ENCODE measurements around the gene MYOM3. TPM values are rescaled to one million over a fixed set of nuclear protein-coding genes. Genes with fewer than 3 reads are reported as not detected.

Gene MYOM3
- total and polyA plus RNA-seq, 2 of the 13 experiments (the other 11 are each of a cell fraction or from before 2014, with no cell fraction given), result 5.8 to 15.3 TPM

DNA sequence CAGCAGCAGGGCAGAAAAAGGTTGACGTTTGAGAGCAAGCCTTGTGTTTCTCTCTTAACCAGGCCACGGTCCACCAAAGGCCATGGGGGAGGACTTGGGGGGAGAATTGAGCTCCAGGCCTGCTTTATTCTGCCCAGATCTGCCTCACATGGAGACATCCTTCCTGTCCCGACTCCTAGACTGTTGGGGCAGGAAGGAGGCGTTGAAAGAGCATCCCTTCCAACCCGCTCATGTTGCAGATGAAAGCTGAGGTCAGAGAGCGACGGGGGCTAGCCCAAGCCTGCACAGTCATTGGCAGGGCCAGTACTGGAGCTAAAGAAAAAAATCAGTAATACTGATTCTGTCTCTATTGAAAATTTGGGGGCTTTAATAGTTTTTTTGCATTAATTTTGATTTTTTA, 46.6 kb downstream of the MYOM3 start:
- H3K36me3 ChIP-seq (replicated peaks in 1 of 2; ENCODE audit: control insufficient read depth in 1 of 2, insufficient read depth in 2 of 2, low read length in 2 of 2), result peaks cover 1 to 5% of the 10 kb centered on the region in 2 experiments; a peak in 2 of 5 replicates
- H3K9me3 ChIP-seq (ENCODE audit: low read length), result no peaks in the 10 kb centered on the region
- H3K27me3 ChIP-seq (ENCODE audit: control insufficient read depth in 1 of 2, insufficient read depth in 2 of 2, low read length in 2 of 2), result no peaks in the 10 kb centered on the region
- DNase-seq (ENCODE audit: low spot score) (no peak), FAIRE-seq (no peak), ATAC-seq (no peak)
- in situ Hi-C loops (cut with HindIII; ENCODE audit: extremely low pct_ligation_motif_present, low pct_unique_long_range_greater_than_20kb), result no loop called here
- H3K4me2 ChIP-seq (ENCODE audit: low read depth, low read length), result no peak overlapping the region
- TF ChIP-seq ZNF296 (CRISPR knock-in tag; conservative IDR thresholded peaks at IDR 0.05), result no peak
- TF ChIP-seq ZFP82 (CRISPR knock-in tag; IDR thresholded peaks at IDR 0.05; ENCODE audit: borderline replicate concordance), result no peak
- no peak for TF ChIP-seq ZNF12 (CRISPR knock-in tag; IDR thresholded peaks at IDR 0.05)
- no peak for TF ChIP-seq RXRB (CRISPR knock-in tag; IDR thresholded peaks at IDR 0.05; ENCODE audit: borderline replicate concordance)
- TF ChIP-seq, protein P1, sequence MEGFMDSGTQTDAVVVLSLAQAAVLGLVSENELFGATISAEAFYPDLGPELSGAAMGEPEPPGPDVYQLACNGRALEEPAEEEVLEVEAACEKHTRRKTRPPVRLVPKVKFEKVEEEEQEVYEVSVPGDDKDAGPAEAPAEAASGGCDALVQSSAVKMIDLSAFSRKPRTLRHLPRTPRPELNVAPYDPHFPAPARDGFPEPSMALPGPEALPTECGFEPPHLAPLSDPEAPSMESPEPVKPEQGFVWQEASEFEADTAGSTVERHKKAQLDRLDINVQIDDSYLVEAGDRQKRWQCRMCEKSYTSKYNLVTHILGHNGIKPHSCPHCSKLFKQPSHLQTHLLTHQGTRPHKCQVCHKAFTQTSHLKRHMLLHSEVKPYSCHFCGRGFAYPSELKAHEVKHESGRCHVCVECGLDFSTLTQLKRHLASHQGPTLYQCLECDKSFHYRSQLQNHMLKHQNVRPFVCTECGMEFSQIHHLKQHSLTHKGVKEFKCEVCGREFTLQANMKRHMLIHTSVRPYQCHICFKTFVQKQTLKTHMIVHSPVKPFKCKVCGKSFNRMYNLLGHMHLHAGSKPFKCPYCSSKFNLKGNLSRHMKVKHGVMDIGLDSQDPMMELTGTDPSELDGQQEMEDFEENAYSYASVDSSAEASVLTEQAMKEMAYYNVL (CRISPR knock-in tag; IDR thresholded peaks at IDR 0.05; ENCODE audit: borderline replicate concordance), result no peak
- no peak for TF ChIP-seq ZMYM3 (CRISPR knock-in tag; IDR thresholded peaks at IDR 0.05)
- no peak for TF ChIP-seq ZNF510 (CRISPR knock-in tag; IDR thresholded peaks at IDR 0.05; ENCODE audit: low read depth)
- no peak for TF ChIP-seq TOPORS (CRISPR knock-in tag; IDR thresholded peaks at IDR 0.05)
- no peak for TF ChIP-seq ZNF879 (CRISPR knock-in tag; IDR thresholded peaks at IDR 0.05)
- TF ChIP-seq, protein P2, sequence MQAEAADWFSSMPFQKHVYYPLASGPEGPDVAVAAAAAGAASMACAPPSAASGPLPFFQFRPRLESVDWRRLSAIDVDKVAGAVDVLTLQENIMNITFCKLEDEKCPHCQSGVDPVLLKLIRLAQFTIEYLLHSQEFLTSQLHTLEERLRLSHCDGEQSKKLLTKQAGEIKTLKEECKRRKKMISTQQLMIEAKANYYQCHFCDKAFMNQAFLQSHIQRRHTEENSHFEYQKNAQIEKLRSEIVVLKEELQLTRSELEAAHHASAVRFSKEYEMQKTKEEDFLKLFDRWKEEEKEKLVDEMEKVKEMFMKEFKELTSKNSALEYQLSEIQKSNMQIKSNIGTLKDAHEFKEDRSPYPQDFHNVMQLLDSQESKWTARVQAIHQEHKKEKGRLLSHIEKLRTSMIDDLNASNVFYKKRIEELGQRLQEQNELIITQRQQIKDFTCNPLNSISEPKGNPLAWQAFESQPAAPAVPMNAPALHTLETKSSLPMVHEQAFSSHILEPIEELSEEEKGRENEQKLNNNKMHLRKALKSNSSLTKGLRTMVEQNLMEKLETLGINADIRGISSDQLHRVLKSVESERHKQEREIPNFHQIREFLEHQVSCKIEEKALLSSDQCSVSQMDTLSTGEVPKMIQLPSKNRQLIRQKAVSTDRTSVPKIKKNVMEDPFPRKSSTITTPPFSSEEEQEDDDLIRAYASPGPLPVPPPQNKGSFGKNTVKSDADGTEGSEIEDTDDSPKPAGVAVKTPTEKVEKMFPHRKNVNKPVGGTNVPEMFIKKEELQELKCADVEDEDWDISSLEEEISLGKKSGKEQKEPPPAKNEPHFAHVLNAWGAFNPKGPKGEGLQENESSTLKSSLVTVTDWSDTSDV (CRISPR knock-in tag; IDR thresholded peaks at IDR 0.05), result no peak
- TF ChIP-seq, protein P3, sequence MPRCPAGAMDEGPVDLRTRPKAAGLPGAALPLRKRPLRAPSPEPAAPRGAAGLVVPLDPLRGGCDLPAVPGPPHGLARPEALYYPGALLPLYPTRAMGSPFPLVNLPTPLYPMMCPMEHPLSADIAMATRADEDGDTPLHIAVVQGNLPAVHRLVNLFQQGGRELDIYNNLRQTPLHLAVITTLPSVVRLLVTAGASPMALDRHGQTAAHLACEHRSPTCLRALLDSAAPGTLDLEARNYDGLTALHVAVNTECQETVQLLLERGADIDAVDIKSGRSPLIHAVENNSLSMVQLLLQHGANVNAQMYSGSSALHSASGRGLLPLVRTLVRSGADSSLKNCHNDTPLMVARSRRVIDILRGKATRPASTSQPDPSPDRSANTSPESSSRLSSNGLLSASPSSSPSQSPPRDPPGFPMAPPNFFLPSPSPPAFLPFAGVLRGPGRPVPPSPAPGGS (CRISPR knock-in tag; IDR thresholded peaks at IDR 0.05), result no peak
- TF ChIP-seq, protein P4, sequence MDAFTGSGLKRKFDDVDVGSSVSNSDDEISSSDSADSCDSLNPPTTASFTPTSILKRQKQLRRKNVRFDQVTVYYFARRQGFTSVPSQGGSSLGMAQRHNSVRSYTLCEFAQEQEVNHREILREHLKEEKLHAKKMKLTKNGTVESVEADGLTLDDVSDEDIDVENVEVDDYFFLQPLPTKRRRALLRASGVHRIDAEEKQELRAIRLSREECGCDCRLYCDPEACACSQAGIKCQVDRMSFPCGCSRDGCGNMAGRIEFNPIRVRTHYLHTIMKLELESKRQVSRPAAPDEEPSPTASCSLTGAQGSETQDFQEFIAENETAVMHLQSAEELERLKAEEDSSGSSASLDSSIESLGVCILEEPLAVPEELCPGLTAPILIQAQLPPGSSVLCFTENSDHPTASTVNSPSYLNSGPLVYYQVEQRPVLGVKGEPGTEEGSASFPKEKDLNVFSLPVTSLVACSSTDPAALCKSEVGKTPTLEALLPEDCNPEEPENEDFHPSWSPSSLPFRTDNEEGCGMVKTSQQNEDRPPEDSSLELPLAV (CRISPR knock-in tag; conservative IDR thresholded peaks at IDR 0.05; ENCODE audit: low read depth), result no peak
- no peak for TF ChIP-seq ZNF33B (CRISPR knock-in tag; IDR thresholded peaks at IDR 0.05)
- TF ChIP-seq ZNF607 (CRISPR knock-in tag; IDR thresholded peaks at IDR 0.05; ENCODE audit: borderline replicate concordance), result no peak
- TF ChIP-seq ZNF841 (CRISPR knock-in tag; IDR thresholded peaks at IDR 0.05; ENCODE audit: borderline replicate concordance), result no peak
- no peak for TF ChIP-seq DR1 (CRISPR knock-in tag; IDR thresholded peaks at IDR 0.05)
- TF ChIP-seq ZBTB38 (CRISPR knock-in tag; IDR thresholded peaks at IDR 0.05), result no peak
- intact Hi-C loops (cut with micrococcal nuclease; ENCODE audit: unreplicated experiment), result no loop called here
- WGBS (ENCODE audit: low lambda C conversion rate), result 94% methylated on average over 7 of the region's 7 CpGs
- no peaks in the 10 kb centered on the region for H4K20me1 ChIP-seq (ENCODE audit: insufficient read depth, low read length)
- H3K79me2 ChIP-seq (ENCODE audit: insufficient read depth, low read length), result no peaks in the 10 kb centered on the region
- no peak overlapping the region for H3K4me3 ChIP-seq (replicated peaks in 1 of 3; ENCODE audit: insufficient read depth in 1 of 3, low read depth in 2 of 3, low read length in 3 of 3)
- no peak overlapping the region for H2AFZ ChIP-seq (ENCODE audit: low read length)
- no TSS peak for BruUV-seq (replicated peaks)
- no peak overlapping the region for H3K9ac ChIP-seq (ENCODE audit: insufficient read depth, low read depth, low read length)
- ChIA-PET POLR2A (no interaction called here), CTCF (ENCODE audit: low intra/inter-chr PET ratio, low total read pairs) (no interaction called here)
- peaks cover 8% of the 10 kb centered on the region; the same call in 1 of the 2 replicates for H3K4me1 ChIP-seq (ENCODE audit: insufficient read depth, low read length)
- H3K27ac ChIP-seq (ENCODE audit: extremely low read length, insufficient read depth, low read length), result no peak overlapping the region

All from HepG2 (cell line).